GM13977 (cell line): ENCODE data around the gene CLUH.

Source experiments
- DNase-seq: peaks from one replicate; pipeline ENCODE4 v3.0.0; 2012; ENCODE audit warnings: low spot score
- CTCF ChIP-seq: IDR thresholded peaks from 2 replicates; pipeline ENCODE4 v1.5.1; 2012; ENCODE audit warnings: mild to moderate bottlenecking, control low read depth; ENCODE audit not compliant: insufficient read depth; ENCODE audit errors: extremely low read depth, missing control alignments
- in situ Hi-C: fragments of 300-500 bp; cut with MboI; formaldehyde crosslinking; loops from one replicate; pipeline ENCODE4 v1.12.0; 2022; ENCODE audit warnings: low sequenced_read_pairs, low pct_unique_long_range_greater_than_20kb, mixed read lengths, inconsistent platforms; ENCODE audit not compliant: unreplicated experiment

CLUH gene

GRCh38 chr17:2688351-2689342 is 22.9 kb downstream of the CLUH start:
- in situ Hi-C loops: no loop called here
- no peak for TF ChIP-seq CTCF
- peak; percentile 17 for DNase-seq

GRCh38 chr17:2687074-2687418 is 24.5 kb downstream of the CLUH start:
- no peak for TF ChIP-seq CTCF
- in situ Hi-C loops: no loop called here
- DNase-seq: no peak

- in situ Hi-C loops: no loop called here
- no peak for TF ChIP-seq CTCF
- no peak for DNase-seq
Observed at GRCh38 chr17:2685696-2686095, 25.9 kb downstream of the CLUH start.

GRCh38 chr17:2684549-2684948 is 27.0 kb downstream of the CLUH start:
- no peak for TF ChIP-seq CTCF
- in situ Hi-C loops: no loop called here
- DNase-seq: no peak

GRCh38 chr17:2683912-2684311 is 27.7 kb downstream of the CLUH start:
- DNase-seq: no peak
- in situ Hi-C loops: no loop called here
- TF ChIP-seq CTCF: no peak

GRCh38 chr17:2682176-2682938 is 29.2 kb downstream of the CLUH start:
- in situ Hi-C loops: no loop called here
- no peak for TF ChIP-seq CTCF
- DNase-seq: no peak
